DND-41 (cell line): Measurements from ENCODE around the gene NFKBIZ.

Experiments used
- ATAC-seq: fragments of 200-7000 bp; cut with Tn5 transposase; 3 replicates; pipeline ENCODE4 v1.9.1; 2021; ENCODE audit warnings: low read depth; ENCODE audit not compliant: insufficient read depth
- DNase-seq: peaks from one replicate; pipeline ENCODE4 v3.0.0-alpha.2; 2020
- H2AFZ ChIP-seq: 2 replicates; pipeline ENCODE4 v1.6.0; 2012; ENCODE audit warnings: low read depth, low read length
- H3K27ac ChIP-seq: 2 replicates; pipeline ENCODE4 v1.5.1; 2012; ENCODE audit warnings: low read length, inconsistent platforms
- H3K27me3 ChIP-seq: fragments of 200-600 bp; sonication (generic); 2 replicates; pipeline ENCODE4 v1.6.0; 2012; ENCODE audit warnings: low read length, mild to moderate bottlenecking, inconsistent platforms; ENCODE audit not compliant: insufficient read depth, poor library complexity
- H3K36me3 ChIP-seq: 2 replicates; pipeline ENCODE4 v1.5.1; 2012; ENCODE audit warnings: low read length, inconsistent platforms; ENCODE audit not compliant: insufficient read depth
- H3K4me1 ChIP-seq: 2 replicates; pipeline ENCODE4 v1.5.1; 2012; ENCODE audit warnings: mild to moderate bottlenecking, low read length; ENCODE audit not compliant: insufficient read depth
- H3K4me2 ChIP-seq: 2 replicates; pipeline ENCODE4 v1.6.0; 2012; ENCODE audit warnings: mild to moderate bottlenecking, moderate library complexity, low read length, inconsistent platforms; ENCODE audit not compliant: insufficient read depth
- H3K4me3 ChIP-seq, 2 experiments: fragments of 200-600 bp in 1 of 2; shearing (Covaris generic) in 1 of 2; 2 replicates each; pipeline ENCODE4 v1.5.1; 2012 to 2016; ENCODE audit warnings: inconsistent platforms in 2 of 2, low read length in 2 of 2, mild to moderate bottlenecking in 2 of 2, low read depth in 1 of 2, moderate library complexity in 1 of 2
- H3K79me2 ChIP-seq: 2 replicates; pipeline ENCODE4 v1.6.0; 2012; ENCODE audit warnings: low read length, inconsistent platforms; ENCODE audit not compliant: insufficient read depth
- H3K9ac ChIP-seq: 2 replicates; pipeline ENCODE4 v1.6.0; 2012; ENCODE audit warnings: low read depth, mild to moderate bottlenecking, inconsistent platforms, low read length, moderate library complexity
- H3K9me3 ChIP-seq: 2 replicates; pipeline ENCODE4 v1.5.1; 2012; ENCODE audit warnings: low read length, moderate library complexity, mild to moderate bottlenecking, inconsistent platforms; ENCODE audit not compliant: insufficient read depth, severe bottlenecking
- H4K20me1 ChIP-seq: 2 replicates; pipeline ENCODE4 v1.6.0; 2012; ENCODE audit warnings: low read length; ENCODE audit not compliant: insufficient read depth
- CTCF ChIP-seq: IDR thresholded peaks from 2 replicates; pipeline ENCODE4 v1.5.1; 2012; ENCODE audit warnings: borderline replicate concordance, low read length, moderate library complexity, mild to moderate bottlenecking; ENCODE audit not compliant: poor library complexity, severe bottlenecking; ENCODE audit errors: extremely low read depth
- EZH2 ChIP-seq: IDR thresholded peaks from 3 replicates; pipeline ENCODE4 v1.6.1; 2012; ENCODE audit warnings: borderline replicate concordance, low read depth, mild to moderate bottlenecking, moderate library complexity, low read length, inconsistent platforms; ENCODE audit not compliant: severe bottlenecking

The NFKBIZ gene

GRCh38 chr3:101857301-101857741, 8.0 kb downstream of the NFKBIZ start:
- no peak overlapping the region for H3K9ac ChIP-seq
- no peaks in the 10 kb centered on the region for H3K4me1 ChIP-seq
- ATAC-seq: no peak
- H3K36me3 ChIP-seq: peaks cover 78% of the 10 kb centered on the region
- H3K9me3 ChIP-seq: no peaks in the 10 kb centered on the region
- no peak overlapping the region for H3K4me2 ChIP-seq
- H3K27ac ChIP-seq: no peak overlapping the region
- DNase-seq: no peak
- H2AFZ ChIP-seq: no peak overlapping the region
- no peaks in the 10 kb centered on the region for H4K20me1 ChIP-seq
- TF ChIP-seq CTCF (no peak), EZH2 (no peak)
- no peaks in the 10 kb centered on the region for H3K79me2 ChIP-seq
- no peak overlapping the region for H3K4me3 ChIP-seq
- H3K27me3 ChIP-seq: no peaks in the 10 kb centered on the region

- Histone ChIP-seq H3K9ac (no peak overlapping the region), H3K4me2 (no peak overlapping the region), H3K79me2 (no peaks in the 10 kb centered on the region), H3K4me3 (no peak overlapping the region), H3K4me1 (no peaks in the 10 kb centered on the region), H2AFZ (no peak overlapping the region), H3K27me3 (no peaks in the 10 kb centered on the region), H3K36me3 (peaks cover 66% of the 10 kb centered on the region), H3K27ac (no peak overlapping the region), H4K20me1 (no peaks in the 10 kb centered on the region), H3K9me3 (no peaks in the 10 kb centered on the region)
- no peak for ATAC-seq
- DNase-seq: no peak
- TF ChIP-seq CTCF (no peak), EZH2 (no peak)
Observed at GRCh38 chr3:101858464-101859030, 9.2 kb downstream of the NFKBIZ start.

GRCh38 chr3:101859882-101860448, 10.7 kb downstream of the NFKBIZ start:
- no peaks in the 10 kb centered on the region for H3K4me1 ChIP-seq
- DNase-seq (no peak), ATAC-seq (no peak)
- no peak overlapping the region for H3K27ac ChIP-seq
- no peak for TF ChIP-seq CTCF
- no peak for TF ChIP-seq EZH2
- no peak overlapping the region for H3K4me3 ChIP-seq
- no peak overlapping the region for H2AFZ ChIP-seq
- peaks cover 51% of the 10 kb centered on the region for H3K36me3 ChIP-seq
- H3K9me3 ChIP-seq: no peaks in the 10 kb centered on the region
- no peaks in the 10 kb centered on the region for H3K27me3 ChIP-seq
- H3K79me2 ChIP-seq: no peaks in the 10 kb centered on the region
- no peaks in the 10 kb centered on the region for H4K20me1 ChIP-seq
- no peak overlapping the region for H3K4me2 ChIP-seq
- no peak overlapping the region for H3K9ac ChIP-seq
